GM12891 (cell line): ENCODE data around the gene BUD31.

Experiments
- POLR2A ChIP-seq: IDR thresholded peaks from 2 replicates; pipeline ENCODE4 v1.6.1; 2011; ENCODE audit warnings: low read depth, low read length, control low read depth
- POLR2AphosphoS5 ChIP-seq: IDR thresholded peaks from 2 replicates; pipeline ENCODE4 v1.6.1; 2011; ENCODE audit warnings: low read depth, low read length, control low read depth
- SPI1 ChIP-seq: IDR thresholded peaks from 2 replicates; pipeline ENCODE4 v1.6.1; 2011; ENCODE audit warnings: low read depth, low read length, control low read depth

DNA sequence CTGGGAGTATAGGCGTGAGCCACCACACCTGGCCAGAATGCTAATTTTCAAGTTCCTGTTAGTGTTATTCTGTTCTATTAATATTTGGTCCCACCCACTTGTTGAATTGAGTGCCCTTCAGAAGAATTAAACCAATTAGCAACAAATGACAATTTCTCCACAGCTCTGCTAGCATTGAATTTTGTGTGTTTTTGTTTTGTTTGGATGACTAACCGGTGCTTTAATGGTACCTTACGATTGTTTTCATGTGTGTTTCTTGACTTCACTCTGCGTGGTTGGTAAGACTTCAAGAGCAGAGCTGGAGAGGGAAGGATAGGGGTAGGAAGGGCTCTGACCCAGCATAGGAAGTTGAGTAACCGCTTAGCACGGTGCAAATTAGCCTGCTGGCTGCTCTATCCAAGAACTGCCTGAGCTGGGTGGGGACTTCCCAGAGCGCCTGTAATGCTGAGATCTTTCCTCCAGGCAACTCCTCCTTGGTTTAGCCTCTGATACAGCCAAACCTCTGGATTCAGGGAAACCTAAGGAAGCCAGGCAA, 29.7 kb upstream of the BUD31 start:
- TF ChIP-seq POLR2A: peak; percentile 52; the same call in 1 of the 2 replicates
- TF ChIP-seq SPI1: no peak
- no peak for TF ChIP-seq POLR2AphosphoS5
